HPDE6-E6E7 (cell line): ENCODE results near the gene SPOCK1.
"Not testable (repeated sequence)": the region's sequence is repeated elsewhere in the genome, so short reads cannot be mapped to it uniquely, and the experiment has no call there.

Source experiments
- DNase-seq: peaks from one replicate; pipeline ENCODE4 v3.0.0; 2011; ENCODE audit warnings: missing footprints; ENCODE audit errors: extremely low spot score

The SPOCK1 gene

GRCh38 chr5:136953346-136954069, 545.6 kb downstream of the SPOCK1 start:
- DNase-seq = not testable (repeated sequence)

GRCh38 chr5:136927571-136927970, 571.6 kb downstream of the SPOCK1 start:
- no peak for DNase-seq

GRCh38 chr5:136926073-136926472, 573.1 kb downstream of the SPOCK1 start:
- no peak for DNase-seq
